Right lobe of liver (tissue), 6 donors: ENCODE measurements around the gene CCDC137. TPM values are rescaled to one million over a fixed set of nuclear protein-coding genes. Genes with fewer than 3 reads are reported as not detected.
"Not testable (repeated sequence)": the region's sequence is repeated elsewhere in the genome, so short reads cannot be mapped to it uniquely, and the experiment has no call there.

Experiments
- ATAC-seq, 4 donors: fragments of 200-7000 bp; cut with Tn5 transposase; one replicate each; pipeline ENCODE4 v1.9.1; 2020; ENCODE audit warnings: mild to moderate bottlenecking in 4 of 4, moderate library complexity in 4 of 4
- DNase-seq, 3 donors: peaks; one replicate each; pipeline ENCODE4 v3.0.0-alpha.2; 2020
- H3K27ac ChIP-seq, 3 donors: fragments of 200-600 bp; one replicate each; pipeline ENCODE4 v1.8.0; 2022
- H3K27me3 ChIP-seq, 2 donors: fragments of 200-600 bp; one replicate each; pipeline ENCODE4 v1.8.0; 2022
- H3K36me3 ChIP-seq, 4 donors: fragments of 200-600 bp; sonication (generic) in 1 of 4; one replicate each; pipeline versions ENCODE4 v1.5.1 to v1.8.0; 2017 to 2022; ENCODE audit warnings: control low read depth in 1 of 4
- H3K4me1 ChIP-seq, 4 donors: fragments of 200-600 bp; sonication (generic) in 1 of 4; one replicate each; pipeline versions ENCODE4 v1.5.1 to v1.8.0; 2017 to 2022; ENCODE audit warnings: control low read depth in 1 of 4
- H3K4me3 ChIP-seq, 3 donors: fragments of 200-600 bp; one replicate each; pipeline ENCODE4 v1.8.0; 2022
- H3K9me3 ChIP-seq, 4 donors: fragments of 200-600 bp; sonication (generic) in 1 of 4; one replicate each; pipeline versions ENCODE4 v1.5.1 to v1.8.0; 2017 to 2022; ENCODE audit warnings: control low read depth in 1 of 4
- POLR2A ChIP-seq: fragments of 450-650 bp; IDR thresholded peaks from one replicate; pipeline ENCODE4 v1.6.1; 2017; ENCODE audit warnings: antibody characterized with exemption, mild to moderate bottlenecking
- WGBS: methylation state at CpG from one replicate; pipeline ENCODE4 v1.1.6; 2018; ENCODE audit warnings: low coverage, low lambda C conversion rate; ENCODE audit not compliant: insufficient coverage; ENCODE audit errors: missing lambda C conversion rate; 5-methylcytosine and 5-hydroxymethylcytosine counted together
- intact Hi-C, 2 donors: fragments of 100-400 bp; cut with DNase I; formaldehyde crosslinking; loops; one replicate each; pipeline versions ENCODE4 v1.11.2 to v1.14.1; 2022
- long read RNA-seq: library from polyadenylated mRNA; unstranded; transcript quantifications from one replicate; pipeline ENCODE4 v2.0.0, GENCODE V29; 2019
- total RNA-seq, 6 experiments: library from RNA; depleted of rRNA in 2 of 6; stranded (reverse); fragments of >200 nt in 2 of 6; fragmentation: NEBNext Ultra II Directional in 3 of 6; extraction: Animal tissue kit (Norgen Biotek cat#: 25700) in 3 of 6; gene quantifications; one replicate each; pipeline versions ENCODE4 v1.1.0 to v1.2.4, GENCODE V29; 2016 to 2023
- TF ChIP-seq, protein P1 (sequence below), 4 donors: fragments of 200-600 bp in 3 of 4; fragments of 450-650 bp in 1 of 4; IDR thresholded peaks; one replicate each; pipeline versions ENCODE4 v1.5.1 to v1.8.0; 2016 to 2022; ENCODE audit warnings: antibody characterized with exemption in 4 of 4, mild to moderate bottlenecking in 2 of 4
- donor health status: DM: no; HTN: yes; CAD: no.
- donor health status: DM: no; HTN: no; CAD: no.
- donor health status: DM: no; HTN: no; CAD: no.
- donor health status: DM: no; HTN: yes; CAD: no.
- donor health status: DM: no; HTN: yes; CAD: no.

CCDC137 gene
- total RNA-seq = 10 to 100 TPM in 1 of 6 experiments, 1 to 10 TPM in 5; 5.5 to 35.0 (median 6.5) TPM
- long read RNA-seq, partial matches to known transcripts = 2 of 5 reads
- long read RNA-seq, other reads (novel, unspliced or antisense) = 3 of 5 reads

DNA sequence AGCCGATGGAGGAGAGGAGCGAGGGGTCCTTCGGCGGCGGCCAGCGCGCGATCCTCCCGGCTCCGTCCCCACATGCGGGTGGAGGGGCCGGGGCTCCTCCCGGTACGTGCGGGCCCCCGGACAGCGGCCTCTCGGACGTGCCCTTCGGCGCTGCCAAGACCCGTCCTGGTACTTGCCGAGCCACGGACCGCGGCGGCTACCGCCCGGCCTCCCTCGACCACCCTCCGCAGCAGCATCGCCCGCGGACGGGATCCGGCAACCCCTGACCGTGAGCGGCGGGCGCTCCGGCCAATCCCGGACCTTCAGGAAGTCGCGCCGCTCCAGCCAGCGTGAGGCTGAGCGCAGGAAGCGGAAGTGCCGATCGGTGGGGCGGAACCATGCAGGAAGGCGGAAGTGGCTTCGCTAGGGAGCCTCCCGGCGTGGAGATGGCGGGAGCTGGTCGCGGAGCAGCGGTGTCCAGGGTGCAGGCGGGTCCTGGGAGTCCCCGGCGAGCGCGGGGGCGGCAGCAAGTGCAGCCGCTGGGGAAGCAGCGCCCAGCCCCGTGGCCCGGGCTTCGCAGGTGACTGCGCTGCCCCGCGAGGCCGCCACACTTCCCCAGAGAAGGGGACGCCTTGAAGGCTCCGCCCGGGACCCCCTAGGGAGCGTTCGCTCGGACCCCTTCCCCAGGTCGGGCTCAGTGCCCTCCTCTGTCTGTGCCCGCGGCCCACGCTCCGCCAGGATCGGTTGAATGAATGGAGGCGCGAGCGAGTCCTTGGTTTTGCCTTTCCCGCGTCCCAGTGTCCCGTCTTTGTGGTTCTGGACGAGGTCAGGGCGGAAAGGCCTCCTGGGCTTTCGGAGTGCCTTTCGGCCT lies at the start of gene CCDC137, which contains the start of gene OXLD1:
Gene CCDC137, plus strand, starts transcription at position 396 of the 850 bp plus-strand sequence. Its CDS starts 30 bp downstream, at position 426.
Gene OXLD1, minus strand, starts transcription at position 264 of the 850 bp plus-strand sequence. Its CDS starts 28 bp downstream, at position 236.
- DNase-seq (peak; percentile 98), ATAC-seq (peak; percentile 98 to 99 (median 98))
- peak within 1 kb of the TSS; percentile 98 for H3K4me3 ChIP-seq
- TF ChIP-seq POLR2A = peak; percentile 74
- TF ChIP-seq, protein P1, sequence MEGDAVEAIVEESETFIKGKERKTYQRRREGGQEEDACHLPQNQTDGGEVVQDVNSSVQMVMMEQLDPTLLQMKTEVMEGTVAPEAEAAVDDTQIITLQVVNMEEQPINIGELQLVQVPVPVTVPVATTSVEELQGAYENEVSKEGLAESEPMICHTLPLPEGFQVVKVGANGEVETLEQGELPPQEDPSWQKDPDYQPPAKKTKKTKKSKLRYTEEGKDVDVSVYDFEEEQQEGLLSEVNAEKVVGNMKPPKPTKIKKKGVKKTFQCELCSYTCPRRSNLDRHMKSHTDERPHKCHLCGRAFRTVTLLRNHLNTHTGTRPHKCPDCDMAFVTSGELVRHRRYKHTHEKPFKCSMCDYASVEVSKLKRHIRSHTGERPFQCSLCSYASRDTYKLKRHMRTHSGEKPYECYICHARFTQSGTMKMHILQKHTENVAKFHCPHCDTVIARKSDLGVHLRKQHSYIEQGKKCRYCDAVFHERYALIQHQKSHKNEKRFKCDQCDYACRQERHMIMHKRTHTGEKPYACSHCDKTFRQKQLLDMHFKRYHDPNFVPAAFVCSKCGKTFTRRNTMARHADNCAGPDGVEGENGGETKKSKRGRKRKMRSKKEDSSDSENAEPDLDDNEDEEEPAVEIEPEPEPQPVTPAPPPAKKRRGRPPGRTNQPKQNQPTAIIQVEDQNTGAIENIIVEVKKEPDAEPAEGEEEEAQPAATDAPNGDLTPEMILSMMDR (IDR thresholded peaks at IDR 0.05) = no peak
- intact Hi-C loops = no loop called here
- H3K36me3 ChIP-seq = peaks cover 0 to 24% (median 5%) of the 10 kb centered on the region in 4 donors
- no peaks in the 10 kb centered on the region for H3K27me3 ChIP-seq
- 0% methylated on average over 10 of the region's 96 CpGs for WGBS
- no peaks in the 10 kb centered on the region for H3K9me3 ChIP-seq
- H3K27ac ChIP-seq = peak within 1 kb of the TSS; percentile 55 to 86 (median 71)
- peaks cover 0 to 15% (median 3%) of the 10 kb centered on the region in 4 donors for H3K4me1 ChIP-seq

GRCh38 chr17:81616877-81617276 lies 49.7 kb upstream of the CCDC137 start:
- intact Hi-C loops = no loop called here
- DNase-seq = no peak
- Histone ChIP-seq H3K9me3 (no peaks in the 10 kb centered on the region), H3K4me1 (peaks cover 0 to 15% (median 5%) of the 10 kb centered on the region in 4 donors), H3K27me3 (no peaks in the 10 kb centered on the region), H3K27ac (no peak overlapping the region), H3K36me3 (peaks cover 11 to 64% (median 24%) of the 10 kb centered on the region in 4 donors), H3K4me3 (no peak overlapping the region)
- ATAC-seq = no peak
- 27% methylated on average over 3 of the region's 7 CpGs for WGBS
- TF ChIP-seq POLR2A = no peak
- TF ChIP-seq, protein P1 (IDR thresholded peaks at IDR 0.05) = no peak

DNA sequence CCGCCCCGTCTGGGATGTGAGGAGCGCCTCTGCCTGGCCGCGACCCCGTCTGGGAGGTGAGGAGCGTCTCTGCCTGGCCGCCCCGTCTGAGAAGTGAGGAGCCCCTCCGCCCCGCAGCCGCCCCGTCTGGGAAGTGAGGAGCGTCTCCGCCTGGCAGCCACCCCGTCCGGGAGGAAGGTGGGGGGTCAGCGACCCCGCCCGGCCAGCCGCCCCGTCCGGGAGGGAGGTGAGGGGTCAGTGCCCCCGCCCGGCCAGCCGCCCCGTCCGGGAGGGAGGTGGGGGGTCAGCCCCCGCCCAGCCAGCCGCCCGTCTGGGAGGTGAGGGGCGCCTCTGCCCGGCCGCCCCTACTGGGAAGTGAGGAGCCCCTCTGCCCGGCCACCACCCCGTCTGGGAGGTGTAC lies 48.2 kb upstream of the CCDC137 start:
- intact Hi-C loops, DNase-seq, H3K27ac ChIP-seq, ATAC-seq, H3K27me3 ChIP-seq, H3K9me3 ChIP-seq, H3K4me3 ChIP-seq: not testable (repeated sequence)
- WGBS = no CpG with 5 or more reads among the region's 36 CpGs
- H3K36me3 ChIP-seq = peaks cover 11 to 53% (median 20%) of the 10 kb centered on the region in 4 donors
- peaks cover 0 to 25% (median 6%) of the 10 kb centered on the region in 4 donors for H3K4me1 ChIP-seq

DNA sequence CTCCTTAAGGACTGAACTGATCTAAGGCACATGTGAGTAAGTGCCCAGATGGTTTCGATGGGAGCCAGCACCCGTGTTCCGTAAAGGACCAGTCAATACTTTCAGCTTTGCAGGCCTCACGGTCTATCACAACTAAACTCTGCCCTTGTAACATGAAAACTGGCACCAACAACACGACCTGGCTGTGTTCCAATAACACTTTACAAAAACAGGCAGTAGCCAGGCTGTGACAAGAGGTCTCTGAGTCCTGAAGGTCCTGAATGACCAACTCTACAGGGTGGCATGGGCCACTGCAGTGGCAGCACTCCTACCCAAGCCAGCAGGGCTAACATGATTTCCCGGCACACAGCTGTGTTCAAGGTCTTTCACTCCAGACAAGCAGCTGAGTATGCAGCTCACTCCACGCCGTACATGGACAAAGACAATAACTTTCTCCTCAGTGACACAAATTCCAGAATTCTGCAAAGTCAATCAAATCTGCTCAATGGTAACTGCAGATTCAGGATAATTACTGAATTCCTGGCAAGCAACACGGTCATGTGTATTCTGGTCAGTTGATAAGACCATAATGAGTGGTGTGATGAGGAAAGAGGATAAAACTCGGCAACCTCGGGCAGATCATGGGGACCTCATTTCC lies 44.9 kb upstream of the CCDC137 start:
- ATAC-seq = peak; percentile 81 to 94 (median 92)
- H3K27ac ChIP-seq = peak overlapping the region in 1 of 3 donors; percentile 31
- WGBS = 28% methylated on average over 7 of the region's 11 CpGs
- H3K4me1 ChIP-seq = peaks cover 0 to 19% (median 6%) of the 10 kb centered on the region in 4 donors
- TF ChIP-seq, protein P1 (IDR thresholded peaks at IDR 0.05) = no peak
- TF ChIP-seq POLR2A = no peak
- intact Hi-C loops = no loop called here
- no peaks in the 10 kb centered on the region for H3K9me3 ChIP-seq
- peaks cover 11 to 65% (median 24%) of the 10 kb centered on the region in 4 donors for H3K36me3 ChIP-seq
- H3K27me3 ChIP-seq = no peaks in the 10 kb centered on the region
- DNase-seq = peak; percentile 33 to 64 (median 63)
- no peak overlapping the region for H3K4me3 ChIP-seq
